MM.1S (cell line): ENCODE results near the gene KLC1.

Source experiments
- DNase-seq: peaks from one replicate; pipeline ENCODE4 v3.0.0-alpha.2; 2015
- H2AFZ ChIP-seq: fragments of 300-600 bp; sonication (generic); 2 replicates; pipeline ENCODE4 v1.6.0; 2016; ENCODE audit warnings: antibody characterized with exemption, low read length
- H3F3A ChIP-seq: fragments of 300-600 bp; sonication (generic); 2 replicates; pipeline ENCODE4 v1.6.1; 2016; ENCODE audit warnings: mild to moderate bottlenecking, antibody characterized with exemption, low read length, moderate library complexity, mixed read lengths; ENCODE audit not compliant: insufficient read depth
- H3K27ac ChIP-seq: fragments of 300-600 bp; sonication (generic); 2 replicates; pipeline ENCODE4 v1.5.1; 2016; ENCODE audit warnings: mild to moderate bottlenecking, low read length
- H3K27me3 ChIP-seq: fragments of 300-600 bp; sonication (generic); replicated peaks from 2 replicates; pipeline ENCODE4 v1.6.0; 2016; ENCODE audit warnings: low read length; ENCODE audit not compliant: insufficient read depth
- H3K36me3 ChIP-seq: fragments of 300-600 bp; sonication (generic); replicated peaks from 2 replicates; pipeline ENCODE4 v1.6.1; 2016; ENCODE audit warnings: mild to moderate bottlenecking, low read length, mixed read lengths; ENCODE audit not compliant: insufficient read depth
- H3K4me1 ChIP-seq: fragments of 300-600 bp; sonication (generic); 2 replicates; pipeline ENCODE4 v1.6.1; 2016; ENCODE audit warnings: low read length, mixed read lengths
- H3K4me2 ChIP-seq: fragments of 300-600 bp; sonication (generic); 2 replicates; pipeline ENCODE4 v1.6.0; 2016; ENCODE audit warnings: low read depth, low read length
- H3K4me3 ChIP-seq: fragments of 300-600 bp; sonication (generic); 2 replicates; pipeline ENCODE4 v1.5.1; 2016; ENCODE audit warnings: low read length, mixed read lengths
- H3K79me2 ChIP-seq: fragments of 300-600 bp; sonication (generic); 2 replicates; pipeline ENCODE4 v1.6.1; 2016; ENCODE audit warnings: mixed run types, low read length, mixed read lengths
- H3K9ac ChIP-seq: fragments of 300-600 bp; sonication (generic); 2 replicates; pipeline ENCODE4 v1.6.1; 2016; ENCODE audit warnings: low read length, mixed read lengths
- H3K9me2 ChIP-seq: fragments of 300-600 bp; sonication (generic); replicated peaks from 2 replicates; pipeline ENCODE4 v1.6.1; 2016; ENCODE audit warnings: mild to moderate bottlenecking, low read length, mixed read lengths; ENCODE audit not compliant: insufficient read depth
- H3K9me3 ChIP-seq: fragments of 300-600 bp; sonication (generic); replicated peaks from 2 replicates; pipeline ENCODE4 v1.6.1; 2016; ENCODE audit warnings: mild to moderate bottlenecking, low read length, mixed read lengths; ENCODE audit not compliant: insufficient read depth
- H4K20me1 ChIP-seq: fragments of 300-600 bp; sonication (generic); 2 replicates; pipeline ENCODE4 v1.6.1; 2016; ENCODE audit warnings: mild to moderate bottlenecking, low read length, moderate library complexity, mixed read lengths; ENCODE audit not compliant: insufficient read depth
- CTCF ChIP-seq: fragments of 300-600 bp; sonication (generic); IDR thresholded peaks from 2 replicates; pipeline ENCODE4 v1.5.1; 2016; ENCODE audit warnings: antibody characterized with exemption, low read length, mixed read lengths
- EZH2 ChIP-seq: fragments of 300-600 bp; sonication (generic); optimal IDR thresholded peaks from 2 replicates; pipeline ENCODE3; 2017; ENCODE audit warnings: low read depth, mild to moderate bottlenecking, antibody characterized with exemption, low read length, mixed read lengths
- EZH2phosphoT487 ChIP-seq: fragments of 300-600 bp; sonication (generic); IDR thresholded peaks from 2 replicates; pipeline ENCODE4 v1.6.1; 2018; ENCODE audit warnings: antibody characterized with exemption, low read length

Gene KLC1

GRCh38 chr14:103628684-103629502, at the start of gene KLC1:
TSS of gene KLC1 (plus strand) at chr14:103629211. CDS start at chr14:103654565, 25,354 bp downstream.
- TF ChIP-seq EZH2phosphoT487 (no peak), EZH2 (no peak), CTCF (no peak)
- no peaks in the 10 kb centered on the region for H3K27me3 ChIP-seq
- peaks cover 3% of the 10 kb centered on the region; the same call in 1 of the 2 replicates for H3F3A ChIP-seq
- peak within 1 kb of the TSS; percentile 68 for H3K4me3 ChIP-seq
- no peaks in the 10 kb centered on the region for H3K9me2 ChIP-seq
- H3K36me3 ChIP-seq = no peaks in the 10 kb centered on the region
- H3K27ac ChIP-seq = peak within 1 kb of the TSS; percentile 77; the same call in 1 of the 2 replicates
- H3K4me1 ChIP-seq = peaks cover 20% of the 10 kb centered on the region
- peak within 1 kb of the TSS; percentile 84 for H3K4me2 ChIP-seq
- H3K9me3 ChIP-seq = no peaks in the 10 kb centered on the region
- H4K20me1 ChIP-seq = no peaks in the 10 kb centered on the region
- H3K79me2 ChIP-seq = peaks cover 48% of the 10 kb centered on the region
- peak; percentile 41 for DNase-seq
- H3K9ac ChIP-seq = peak within 1 kb of the TSS; percentile 83
- peak within 1 kb of the TSS; percentile 61 for H2AFZ ChIP-seq

GRCh38 chr14:103581206-103581605, 47.8 kb upstream of the KLC1 start:
- Histone ChIP-seq H4K20me1 (no peaks in the 10 kb centered on the region), H2AFZ (no peak overlapping the region), H3K4me1 (no peaks in the 10 kb centered on the region), H3K9me2 (no peaks in the 10 kb centered on the region), H3K9ac (no peak overlapping the region), H3K79me2 (no peaks in the 10 kb centered on the region), H3K4me2 (no peak overlapping the region), H3K27me3 (no peaks in the 10 kb centered on the region), H3F3A (no peaks in the 10 kb centered on the region), H3K9me3 (no peaks in the 10 kb centered on the region), H3K36me3 (no peaks in the 10 kb centered on the region), H3K27ac (no peak overlapping the region), H3K4me3 (no peak overlapping the region)
- DNase-seq = no peak
- TF ChIP-seq EZH2phosphoT487 (no peak), CTCF (no peak), EZH2 (no peak)

- H3K79me2 ChIP-seq = no peaks in the 10 kb centered on the region
- no peak overlapping the region for H3K9ac ChIP-seq
- no peak for DNase-seq
Observed at GRCh38 chr14:103581954-103582703, 46.9 kb upstream of the KLC1 start.

More at GRCh38 chr14:103581954-103582703, 46.9 kb upstream of the KLC1 start:
- H3K27me3 ChIP-seq = no peaks in the 10 kb centered on the region
- H3K4me3 ChIP-seq = no peak overlapping the region
- H3K9me2 ChIP-seq = no peaks in the 10 kb centered on the region
- no peak overlapping the region for H3K4me2 ChIP-seq
- H3K9me3 ChIP-seq = no peaks in the 10 kb centered on the region
- no peaks in the 10 kb centered on the region for H3K36me3 ChIP-seq
- H4K20me1 ChIP-seq = no peaks in the 10 kb centered on the region
- no peaks in the 10 kb centered on the region for H3K4me1 ChIP-seq
- no peak overlapping the region for H2AFZ ChIP-seq
- TF ChIP-seq EZH2phosphoT487 = no peak
- no peak for TF ChIP-seq EZH2
- no peak for TF ChIP-seq CTCF
- H3K27ac ChIP-seq = no peak overlapping the region
- no peaks in the 10 kb centered on the region for H3F3A ChIP-seq
